HG03095 (cell line): Measurements from ENCODE around the gene GSDME.
"Not testable (repeated sequence)": the region's sequence is repeated elsewhere in the genome, so short reads cannot be mapped to it uniquely, and the experiment has no call there.

Experiments used
- ATAC-seq: cut with Tn5 transposase; IDR thresholded peaks from one replicate; pipeline ENCODE4 v1.9.1; 2021; ENCODE audit warnings: moderate library complexity; ENCODE audit not compliant: unreplicated experiment

The GSDME gene

DNA sequence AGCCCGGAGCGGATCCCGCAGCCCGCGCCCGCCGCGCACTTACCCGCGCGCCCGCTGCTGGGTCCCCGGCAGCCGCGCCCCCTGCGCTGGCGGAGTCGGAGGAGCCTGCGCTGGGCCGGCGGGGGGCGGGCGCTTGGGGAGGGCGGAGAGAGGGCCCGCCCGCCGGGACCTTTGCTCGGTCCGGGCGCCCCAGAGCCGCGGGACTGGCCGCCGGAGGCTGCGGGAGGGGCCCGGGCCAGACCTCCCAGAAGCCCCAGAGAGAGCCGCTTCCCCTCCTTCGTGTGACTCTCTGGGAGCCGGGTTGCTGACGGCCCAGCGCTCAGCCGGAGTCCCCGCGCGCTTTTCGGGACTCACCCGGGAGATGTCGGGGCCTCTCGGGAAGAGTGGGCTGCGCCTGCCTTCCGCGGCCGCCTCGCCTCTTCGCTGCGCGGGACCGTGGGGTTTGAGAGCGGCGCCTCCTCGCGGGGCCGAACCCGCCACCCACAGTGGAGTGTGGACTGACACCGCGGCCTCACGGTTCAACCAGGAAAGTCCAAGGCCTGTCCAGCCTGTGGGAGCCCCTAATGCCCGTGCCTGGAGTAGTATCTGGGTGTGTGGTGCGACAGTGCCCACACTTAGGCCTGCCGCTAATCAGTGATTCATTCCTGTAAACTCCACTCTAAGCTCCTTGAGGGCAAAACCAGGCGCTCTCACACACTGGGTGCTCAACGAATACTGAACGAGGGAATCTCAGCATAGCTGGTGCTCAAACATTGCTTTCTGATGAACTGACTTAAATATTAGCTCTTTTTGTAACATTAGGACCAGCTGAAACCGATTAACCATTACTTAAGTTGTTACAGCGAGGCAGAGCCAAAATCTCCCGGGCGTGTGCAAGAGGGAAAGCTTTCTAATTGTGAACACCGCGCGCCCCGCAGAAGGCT, at the start of gene GSDME:
Gene GSDME, minus strand, starts transcription at position 112 of the 923 bp plus-strand sequence. CDS start 7,690 bp downstream, outside the sequence.
- peak; percentile 54 for ATAC-seq

GRCh38 chr7:24802300-24802699, 45.0 kb upstream of the GSDME start:
- ATAC-seq: no peak

DNA sequence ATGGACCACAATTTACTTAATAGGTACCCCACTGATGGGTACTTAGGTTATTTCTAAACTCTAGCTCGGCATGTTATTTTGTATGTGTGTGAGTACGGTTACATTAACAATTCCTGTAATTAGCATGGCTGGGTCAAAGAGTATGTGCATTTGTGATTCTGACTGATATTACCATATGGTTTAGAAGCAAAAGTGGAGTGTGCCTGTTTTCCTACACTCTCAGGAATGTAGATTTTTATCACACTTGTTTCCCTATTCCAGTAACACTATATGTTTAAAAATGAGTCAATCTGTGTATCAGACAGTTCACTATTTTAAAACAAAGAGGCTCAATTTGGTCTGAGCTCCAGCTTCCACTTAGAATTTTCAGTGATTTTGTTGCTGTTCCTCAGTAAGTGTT, 44.6 kb upstream of the GSDME start:
- no peak for ATAC-seq

DNA sequence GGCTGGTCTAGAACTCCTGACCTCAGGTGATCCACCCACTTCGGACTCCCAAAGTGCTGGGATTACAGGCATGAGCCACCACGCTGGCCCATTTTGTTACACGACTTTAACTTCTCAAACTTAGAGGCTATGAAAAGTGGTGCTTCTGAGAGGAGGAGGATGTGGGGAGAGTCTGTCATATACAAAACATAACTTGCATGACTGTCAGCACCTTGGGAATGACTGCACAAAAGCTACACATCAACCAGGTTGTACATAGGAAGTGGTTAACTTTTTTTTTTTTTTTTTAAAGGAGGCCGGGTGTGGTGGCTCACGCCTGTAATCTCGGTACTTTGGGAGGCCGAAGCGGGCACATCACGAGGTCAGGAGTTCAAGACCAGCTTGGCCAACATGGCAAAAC, 43.4 kb upstream of the GSDME start:
- ATAC-seq: no peak

DNA sequence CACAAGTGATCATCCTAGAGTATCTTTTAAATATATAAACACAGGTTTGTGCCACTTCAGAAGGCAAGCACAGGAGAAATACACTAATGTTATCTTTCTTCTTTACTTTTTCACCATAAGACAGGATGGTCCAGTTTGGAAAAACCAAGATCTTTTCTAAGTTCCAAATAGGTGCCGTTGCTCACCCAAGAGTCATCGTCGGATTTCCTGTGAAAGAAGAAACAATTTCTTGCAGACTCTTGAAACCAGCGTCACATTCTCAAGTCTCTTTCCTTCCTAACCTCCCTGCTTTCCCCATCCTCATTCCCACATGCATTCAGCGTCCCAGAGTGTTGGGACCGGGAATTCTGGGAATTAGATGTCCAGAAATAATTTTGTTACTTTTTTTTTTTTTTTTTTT, 42.8 kb upstream of the GSDME start:
- ATAC-seq: no peak

GRCh38 chr7:24799506-24799905, 42.2 kb upstream of the GSDME start:
- ATAC-seq: no peak

- no peak for ATAC-seq
Measured at GRCh38 chr7:24798261-24798660, 41.0 kb upstream of the GSDME start.

GRCh38 chr7:24797270-24797669, 40.0 kb upstream of the GSDME start:
- ATAC-seq: no peak

GRCh38 chr7:24795407-24795767, 38.1 kb upstream of the GSDME start:
- no peak for ATAC-seq

DNA sequence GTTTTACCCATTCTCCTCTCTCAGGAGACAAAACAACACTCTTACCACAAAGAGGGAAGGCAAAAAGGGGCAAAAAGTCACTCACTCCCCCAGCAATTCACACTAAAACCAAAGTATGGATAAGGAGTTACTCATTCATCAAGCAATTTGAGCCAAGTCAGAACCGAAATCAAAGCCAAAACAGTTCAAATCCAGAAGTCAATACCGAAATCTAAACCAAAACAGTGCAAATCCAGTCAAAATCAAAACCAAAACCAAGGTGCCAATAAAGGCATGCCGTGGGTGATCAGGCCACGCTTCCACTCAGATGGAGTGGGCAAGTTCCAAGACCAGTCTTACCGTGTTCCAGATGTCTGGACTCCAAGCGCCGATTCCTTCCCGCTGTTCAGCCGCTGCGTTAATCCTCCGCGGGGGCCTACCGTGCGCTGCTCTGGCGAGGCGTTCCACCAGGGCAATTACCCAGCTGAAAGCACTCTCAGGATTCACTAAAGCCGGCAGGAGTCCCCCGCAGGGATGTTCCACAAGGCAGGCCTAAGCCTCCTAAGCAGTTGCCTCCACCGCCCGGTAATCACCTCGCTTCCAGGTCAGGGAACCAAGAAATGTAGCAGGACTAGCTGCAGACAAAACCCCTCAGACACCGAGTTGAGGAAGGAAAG, 37.6 kb upstream of the GSDME start:
- not testable (repeated sequence) for ATAC-seq

DNA sequence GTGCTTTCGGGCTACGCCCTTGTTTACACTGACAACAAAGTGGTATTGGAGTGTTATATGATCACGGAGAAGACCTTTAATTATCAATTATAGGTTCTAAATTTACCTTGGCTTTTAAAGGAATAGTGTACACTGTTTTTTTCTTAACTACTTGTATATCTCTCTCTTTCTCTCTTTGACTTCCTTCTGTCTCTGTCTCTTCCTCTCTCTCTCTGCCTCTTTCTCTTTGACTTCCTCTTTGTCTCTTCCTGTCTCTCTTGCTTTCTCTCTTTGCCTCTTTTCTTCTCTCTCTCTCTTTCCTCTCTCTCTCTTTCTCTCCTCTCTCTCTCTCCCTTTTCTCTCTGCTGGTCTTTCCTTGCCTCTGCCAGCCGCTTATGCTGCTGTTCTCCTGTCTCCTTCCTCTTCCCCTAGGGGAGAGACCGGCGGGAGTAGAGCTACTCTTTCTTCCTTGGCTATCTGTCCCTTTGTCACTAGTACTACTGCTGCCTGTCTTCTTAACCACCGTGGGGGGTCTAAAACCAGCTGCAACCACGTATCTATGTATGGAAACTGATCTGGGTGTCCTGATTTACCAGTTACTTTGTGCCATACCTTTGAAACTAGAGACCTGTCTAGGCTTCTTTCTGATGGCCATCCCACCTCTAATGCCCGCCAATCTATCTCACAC, 36.9 kb upstream of the GSDME start:
- no peak for ATAC-seq

GRCh38 chr7:24788961-24789576, 31.8 kb upstream of the GSDME start:
- no peak for ATAC-seq

- no peak for ATAC-seq
Measured at GRCh38 chr7:24788075-24788474, 30.8 kb upstream of the GSDME start.

- ATAC-seq: no peak
Measured at GRCh38 chr7:24786941-24787340, 29.7 kb upstream of the GSDME start.

DNA sequence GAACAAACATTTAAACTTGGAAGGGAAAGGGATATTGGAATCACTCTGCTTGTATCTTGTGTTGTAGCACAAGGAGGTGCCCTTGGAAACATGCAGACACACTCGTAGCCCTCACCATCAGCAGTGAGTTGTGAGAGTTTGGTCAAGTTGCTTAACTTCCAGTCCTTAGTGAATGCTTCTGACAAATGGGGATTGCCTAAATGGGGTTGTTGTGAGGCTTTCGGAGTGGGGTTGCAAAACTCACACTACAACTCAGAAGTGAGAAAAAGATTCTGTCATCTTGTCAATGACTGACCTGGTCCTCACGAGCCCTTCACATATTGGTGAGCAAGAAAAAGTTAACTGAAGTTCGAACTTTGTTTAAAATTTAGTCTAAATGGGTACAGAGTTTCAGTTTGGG, 29.0 kb upstream of the GSDME start:
- no peak for ATAC-seq

DNA sequence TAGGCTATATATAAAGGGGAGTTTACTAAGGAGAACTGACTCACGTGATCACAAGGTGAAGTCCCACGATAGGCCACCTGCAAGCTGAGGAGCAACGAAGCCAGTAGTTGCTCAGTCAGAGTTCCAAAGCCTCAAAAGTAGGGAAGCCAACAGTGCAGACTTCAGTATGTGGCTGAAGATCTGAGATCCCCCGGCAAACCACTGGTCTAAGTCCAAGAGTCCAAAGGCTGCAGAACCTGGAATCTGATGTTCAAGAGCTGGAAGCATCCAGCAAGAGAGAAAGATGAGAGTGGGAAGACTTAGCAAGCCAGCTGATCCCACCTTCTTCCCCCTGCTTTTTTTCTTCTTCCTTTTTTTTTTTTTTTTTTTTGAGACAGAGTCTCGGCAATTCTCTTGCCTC, 27.0 kb upstream of the GSDME start:
- no peak for ATAC-seq

- ATAC-seq: no peak
Measured at GRCh38 chr7:24783698-24784097, 26.4 kb upstream of the GSDME start.

GRCh38 chr7:24781106-24781505, 23.8 kb upstream of the GSDME start:
- no peak for ATAC-seq

GRCh38 chr7:24779283-24779655, 22.0 kb upstream of the GSDME start:
- no peak for ATAC-seq

DNA sequence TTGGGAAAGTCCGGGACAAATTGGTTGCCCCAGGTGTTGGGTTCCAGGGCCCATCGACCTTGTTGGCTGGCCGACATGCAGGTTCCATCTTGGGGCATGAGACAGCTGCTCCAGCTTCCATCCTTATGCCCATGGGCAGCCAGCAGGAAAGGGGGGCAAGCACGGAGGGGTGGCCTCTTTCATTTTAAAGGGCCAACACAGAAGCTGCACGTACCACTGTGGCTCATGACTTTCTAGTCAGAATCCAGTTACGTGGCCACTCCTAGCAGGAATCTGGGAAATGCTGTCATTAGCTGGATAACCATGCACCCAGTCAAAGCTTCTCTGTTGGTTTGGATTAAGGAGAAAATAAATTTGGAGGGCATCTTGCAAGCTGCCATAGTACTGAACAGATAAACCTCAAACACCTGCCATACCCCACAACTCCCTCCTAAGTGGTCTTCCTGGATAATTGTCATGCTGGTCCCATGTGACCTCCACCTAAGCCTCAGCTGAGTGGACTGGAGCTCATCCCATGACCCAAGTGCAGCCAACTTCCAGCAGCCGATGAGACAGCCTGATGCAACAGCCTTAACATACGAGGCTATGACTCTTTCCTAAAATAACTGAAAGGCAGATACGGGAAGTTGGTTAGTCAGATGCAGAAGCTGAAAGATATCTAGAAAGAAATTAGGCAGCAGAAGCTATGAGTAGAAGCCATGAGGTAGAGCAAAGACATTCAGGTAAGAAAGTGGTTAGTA, 21.4 kb upstream of the GSDME start:
- ATAC-seq: peak; percentile 71

DNA sequence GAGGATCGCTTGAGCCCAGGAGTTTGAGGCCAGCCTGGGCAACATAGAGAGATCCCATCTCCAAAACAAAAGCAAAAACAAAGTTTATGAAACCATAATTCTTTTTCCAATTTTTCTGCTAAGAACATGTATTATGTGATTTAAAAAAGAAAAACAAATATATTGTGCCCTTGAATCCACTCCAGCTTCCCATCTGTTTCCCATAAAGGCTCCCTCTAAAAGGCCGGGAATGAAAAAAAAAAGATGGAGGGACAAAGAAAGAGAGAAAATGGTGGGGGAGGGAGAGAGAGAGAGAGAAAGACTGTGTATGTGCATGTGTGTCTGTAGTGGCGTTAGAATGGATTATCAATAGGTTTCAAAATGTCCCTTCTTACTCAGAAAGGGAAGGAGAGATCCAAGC, 20.5 kb upstream of the GSDME start:
- no peak for ATAC-seq
